ENCODE measurements around the gene MEST. TPM values are rescaled to one million over a fixed set of nuclear protein-coding genes. Genes with fewer than 3 reads are reported as not detected.

Gene MEST
- total RNA-seq, 2 donors from 2014 or later = 121 to 149 TPM

GRCh38 chr7:130479716-130480400 lies 12.0 kb upstream of the MEST start:
- Mint-ChIP-seq H3K36me3 (ENCODE audit: low read depth) (no peaks in the 10 kb centered on the region), H3K4me3 (no peak overlapping the region), H3K27ac (no peak overlapping the region), H3K9me3 (no peaks in the 10 kb centered on the region), H3K27me3 (ENCODE audit: insufficient read depth) (peaks cover 3% of the 10 kb centered on the region), H3K4me1 (peaks cover 3% of the 10 kb centered on the region)
- no peaks in the 10 kb centered on the region for H3K27me3 ChIP-seq (ENCODE audit: control insufficient read depth, insufficient read depth, low read length, poor library complexity, severe bottlenecking)
- no peak overlapping the region for H3K9ac ChIP-seq (ENCODE audit: extremely low read depth, low read length, poor library complexity, severe bottlenecking)
- no peak for DNase-seq
- no peak for TF ChIP-seq CTCF (conservative IDR thresholded peaks at IDR 0.05)
- H3K36me3 ChIP-seq (ENCODE audit: control insufficient read depth, insufficient read depth, low read length) = no peaks in the 10 kb centered on the region
- H3K27ac ChIP-seq (ENCODE audit: low read depth, low read length) = no peak overlapping the region
- no CpG with 5 or more reads among the region's 1 CpG for WGBS, 2 experiments (ENCODE audit: insufficient coverage in 1 of 2, insufficient read length in 1 of 2)
- no peak overlapping the region for H3K4me3 ChIP-seq (ENCODE audit: low read length)
- H3K4me1 ChIP-seq (ENCODE audit: control insufficient read depth, insufficient read depth, low read length) = no peaks in the 10 kb centered on the region
- H3K9me3 ChIP-seq (ENCODE audit: control insufficient read depth, low read length) = peaks cover 6% of the 10 kb centered on the region

- peaks cover 9% of the 10 kb centered on the region for H3K27me3 Mint-ChIP-seq (ENCODE audit: insufficient read depth)
- no peaks in the 10 kb centered on the region for H3K9me3 Mint-ChIP-seq
- H3K9ac ChIP-seq (ENCODE audit: extremely low read depth, low read length, poor library complexity, severe bottlenecking) = no peak overlapping the region
- H3K4me3 Mint-ChIP-seq = no peak overlapping the region
- H3K27ac Mint-ChIP-seq = no peak overlapping the region
- WGBS, 2 experiments (ENCODE audit: insufficient coverage in 1 of 2, insufficient read length in 1 of 2) = 78 to 89% methylated on average over 1 of the region's 1 CpG
- no peaks in the 10 kb centered on the region for H3K36me3 Mint-ChIP-seq (ENCODE audit: low read depth)
- H3K4me1 Mint-ChIP-seq = peaks cover 3% of the 10 kb centered on the region
- no peaks in the 10 kb centered on the region for H3K27me3 ChIP-seq (ENCODE audit: control insufficient read depth, insufficient read depth, low read length, poor library complexity, severe bottlenecking)
- H3K4me3 ChIP-seq (ENCODE audit: low read length) = no peak overlapping the region
- H3K9me3 ChIP-seq (ENCODE audit: control insufficient read depth, low read length) = peaks cover 6% of the 10 kb centered on the region
- no peak for TF ChIP-seq CTCF (conservative IDR thresholded peaks at IDR 0.05)
- DNase-seq = peak; percentile 42
- H3K36me3 ChIP-seq (ENCODE audit: control insufficient read depth, insufficient read depth, low read length) = no peaks in the 10 kb centered on the region
- no peaks in the 10 kb centered on the region for H3K4me1 ChIP-seq (ENCODE audit: control insufficient read depth, insufficient read depth, low read length)
- no peak overlapping the region for H3K27ac ChIP-seq (ENCODE audit: low read depth, low read length)
Measured at GRCh38 chr7:130481898-130482297, 10.0 kb upstream of the MEST start.

- Mint-ChIP-seq H3K36me3 (ENCODE audit: low read depth) (peaks cover 1% of the 10 kb centered on the region), H3K4me3 (no peak overlapping the region), H3K9me3 (no peaks in the 10 kb centered on the region), H3K27me3 (ENCODE audit: insufficient read depth) (peaks cover 9% of the 10 kb centered on the region), H3K27ac (no peak overlapping the region), H3K4me1 (peaks cover 9% of the 10 kb centered on the region)
- Histone ChIP-seq H3K4me3 (ENCODE audit: low read length) (no peak overlapping the region), H3K4me1 (ENCODE audit: control insufficient read depth, insufficient read depth, low read length) (no peaks in the 10 kb centered on the region), H3K9me3 (ENCODE audit: control insufficient read depth, low read length) (peaks cover under 1% of the 10 kb centered on the region), H3K9ac (ENCODE audit: extremely low read depth, low read length, poor library complexity, severe bottlenecking) (no peak overlapping the region), H3K27ac (ENCODE audit: low read depth, low read length) (no peak overlapping the region), H3K36me3 (ENCODE audit: control insufficient read depth, insufficient read depth, low read length) (no peaks in the 10 kb centered on the region), H3K27me3 (ENCODE audit: control insufficient read depth, insufficient read depth, low read length, poor library complexity, severe bottlenecking) (no peaks in the 10 kb centered on the region)
- TF ChIP-seq CTCF (conservative IDR thresholded peaks at IDR 0.05) = no peak
- no peak for DNase-seq
- whole genome bisulfite sequencing, 2 experiments (ENCODE audit: insufficient coverage in 1 of 2, insufficient read length in 1 of 2) = 84% methylated on average over 3 of the region's 3 CpGs; no CpG with 5 or more reads in 1 of the 2 experiments
Measured at GRCh38 chr7:130483031-130483430, 8.9 kb upstream of the MEST start.
